ENCODE measurements around the gene MAGI3. TPM values are rescaled to one million over a fixed set of nuclear protein-coding genes. Genes with fewer than 3 reads are reported as not detected.

The MAGI3 gene
- total RNA-seq, 1 donor from 2014 or later: 70.5 TPM

- Histone ChIP-seq H3K27ac (peak overlapping the region; percentile 39), H3K4me1 (peaks cover 12% of the 10 kb centered on the region), H3K9me3 (no peaks in the 10 kb centered on the region), H3K4me3 (peak overlapping the region; percentile 87), H3K27me3 (no peaks in the 10 kb centered on the region), H3K36me3 (no peaks in the 10 kb centered on the region)
- intact Hi-C loops (cut with DNase I): no loop called here
- no peak for TF ChIP-seq CTCF (IDR thresholded peaks at IDR 0.05)
- DNase-seq: no peak
- ATAC-seq: no peak
Measured at GRCh38 chr1:113388621-113389358, 1.5 kb upstream of the MAGI3 start.

- no peak for TF ChIP-seq CTCF (IDR thresholded peaks at IDR 0.05)
- no peaks in the 10 kb centered on the region for H3K36me3 ChIP-seq
- peak overlapping the region; percentile 87 for H3K4me3 ChIP-seq
- H3K4me1 ChIP-seq: peaks cover 12% of the 10 kb centered on the region
- H3K27ac ChIP-seq: peak overlapping the region; percentile 39
- DNase-seq (no peak), ATAC-seq (no peak)
- intact Hi-C loops (cut with DNase I): no loop called here
- H3K27me3 ChIP-seq: no peaks in the 10 kb centered on the region
- no peaks in the 10 kb centered on the region for H3K9me3 ChIP-seq
Measured at GRCh38 chr1:113389359-113389952, 859 bp upstream of the MAGI3 start.

DNA sequence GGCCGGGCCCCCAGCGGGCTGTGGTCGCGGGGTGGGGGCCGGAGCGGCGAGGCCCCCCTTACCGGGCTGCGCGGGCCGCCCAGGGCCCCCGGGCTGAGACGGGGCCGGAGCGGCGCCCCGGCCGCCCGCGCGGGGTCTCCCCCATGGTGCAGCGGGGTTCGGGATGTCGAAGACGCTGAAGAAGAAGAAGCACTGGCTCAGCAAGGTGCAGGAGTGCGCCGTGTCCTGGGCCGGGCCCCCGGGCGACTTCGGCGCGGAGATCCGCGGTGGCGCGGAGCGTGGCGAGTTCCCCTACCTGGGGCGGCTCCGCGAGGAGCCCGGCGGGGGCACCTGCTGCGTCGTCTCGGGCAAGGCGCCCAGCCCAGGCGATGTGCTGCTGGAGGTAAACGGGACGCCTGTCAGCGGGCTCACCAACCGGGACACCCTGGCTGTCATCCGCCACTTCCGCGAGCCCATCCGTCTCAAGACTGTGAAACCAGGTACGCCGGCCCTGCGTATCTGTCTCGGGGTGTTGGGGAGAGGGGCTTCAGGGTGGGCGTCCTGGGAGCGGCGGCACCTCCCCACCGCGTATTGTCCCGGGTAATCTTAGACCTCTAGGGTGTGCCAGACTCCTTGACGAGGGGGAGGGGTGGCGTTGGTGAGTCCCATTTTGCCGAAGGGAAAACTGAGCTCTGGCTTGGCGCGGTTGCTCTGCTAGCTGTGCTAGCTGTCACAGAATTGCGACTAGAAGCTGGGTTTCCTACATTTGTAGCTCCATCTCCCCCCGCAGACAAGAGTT, 745 bp downstream of the MAGI3 start:
- H3K4me3 ChIP-seq: peak overlapping the region; percentile 87
- no peak for TF ChIP-seq CTCF (IDR thresholded peaks at IDR 0.05)
- intact Hi-C loops (cut with DNase I): no loop called here
- DNase-seq: peak; percentile 77
- H3K9me3 ChIP-seq: no peaks in the 10 kb centered on the region
- peak; percentile 1 for ATAC-seq
- peak overlapping the region; percentile 86 for H3K27ac ChIP-seq
- H3K36me3 ChIP-seq: no peaks in the 10 kb centered on the region
- no peaks in the 10 kb centered on the region for H3K27me3 ChIP-seq
- peaks cover 12% of the 10 kb centered on the region for H3K4me1 ChIP-seq

GRCh38 chr1:113391649-113392271, 1.4 kb downstream of the MAGI3 start:
- Histone ChIP-seq H3K9me3 (no peaks in the 10 kb centered on the region), H3K4me3 (peak overlapping the region; percentile 87), H3K36me3 (no peaks in the 10 kb centered on the region), H3K27ac (peak overlapping the region; percentile 86), H3K4me1 (peaks cover 12% of the 10 kb centered on the region), H3K27me3 (no peaks in the 10 kb centered on the region)
- intact Hi-C loops (cut with DNase I): no loop called here
- no peak for TF ChIP-seq CTCF (IDR thresholded peaks at IDR 0.05)
- DNase-seq (no peak), ATAC-seq (peak; percentile 2)

DNA sequence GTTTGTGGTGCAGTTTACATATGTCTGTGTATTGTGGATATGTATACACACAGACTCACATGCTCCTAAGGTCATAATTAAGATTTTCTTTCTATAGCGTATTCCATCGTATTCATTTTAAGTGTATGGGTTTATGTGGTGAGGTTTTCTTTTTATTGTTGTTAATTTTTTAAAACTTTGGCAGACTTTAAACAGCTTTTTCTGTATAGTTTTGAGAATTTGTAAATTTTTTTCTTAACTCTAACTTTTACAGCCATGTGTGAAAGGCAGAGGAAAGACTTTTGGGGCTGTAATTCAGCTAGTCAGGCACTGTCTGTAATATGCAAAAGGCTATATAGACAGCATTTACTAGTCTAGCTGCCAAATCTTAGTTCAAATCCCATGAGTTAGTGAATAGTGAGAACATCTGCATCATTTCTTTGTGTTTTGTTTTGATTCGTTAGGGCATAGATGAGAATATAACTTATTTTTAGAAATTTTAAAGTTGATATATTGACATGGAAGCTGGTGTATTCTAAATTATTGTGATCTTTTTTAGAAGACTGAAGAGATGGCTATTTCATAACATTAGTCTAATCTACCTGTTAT, 2.3 kb downstream of the MAGI3 start:
- no peaks in the 10 kb centered on the region for H3K27me3 ChIP-seq
- no peaks in the 10 kb centered on the region for H3K36me3 ChIP-seq
- no peak overlapping the region for H3K27ac ChIP-seq
- TF ChIP-seq CTCF (IDR thresholded peaks at IDR 0.05): no peak
- peak overlapping the region; percentile 87 for H3K4me3 ChIP-seq
- intact Hi-C loops (cut with DNase I): no loop called here
- H3K9me3 ChIP-seq: no peaks in the 10 kb centered on the region
- H3K4me1 ChIP-seq: peaks cover 12% of the 10 kb centered on the region
- ATAC-seq: no peak
- no peak for DNase-seq
